Fibroblast of pulmonary artery (primary cell): ENCODE measurements around the gene KIAA2012.

Experiments
- DNase-seq: peaks from one replicate; pipeline ENCODE4 v3.0.0-alpha.2; 2010; ENCODE audit warnings: low read depth
- H3K4me3 ChIP-seq: replicated peaks from 2 replicates; pipeline ENCODE4 v1.5.1; 2011; ENCODE audit warnings: low read depth, mild to moderate bottlenecking, control low read depth, low read length, moderate library complexity
- CTCF ChIP-seq: IDR thresholded peaks from 2 replicates; pipeline ENCODE4 v1.5.1; 2011; ENCODE audit warnings: mild to moderate bottlenecking, control low read depth, low read length, inconsistent platforms; ENCODE audit errors: missing control alignments

The KIAA2012 gene

GRCh38 chr2:202185156-202185555 is 112.1 kb downstream of the KIAA2012 start:
- DNase-seq = no peak
- TF ChIP-seq CTCF = no peak
- H3K4me3 ChIP-seq = no peak overlapping the region

GRCh38 chr2:202186641-202187202 is 113.7 kb downstream of the KIAA2012 start:
- DNase-seq = no peak
- no peak for TF ChIP-seq CTCF
- H3K4me3 ChIP-seq = no peak overlapping the region

GRCh38 chr2:202187570-202187969 is 114.5 kb downstream of the KIAA2012 start:
- DNase-seq = no peak
- no peak for TF ChIP-seq CTCF
- H3K4me3 ChIP-seq = no peak overlapping the region

- no peak for DNase-seq
- no peak overlapping the region for H3K4me3 ChIP-seq
- no peak for TF ChIP-seq CTCF
Measured at GRCh38 chr2:202193305-202193704, 120.2 kb downstream of the KIAA2012 start.

GRCh38 chr2:202193881-202194353 is 120.9 kb downstream of the KIAA2012 start:
- H3K4me3 ChIP-seq = no peak overlapping the region
- no peak for DNase-seq
- TF ChIP-seq CTCF = no peak

GRCh38 chr2:202194418-202194817 is 121.4 kb downstream of the KIAA2012 start:
- no peak for DNase-seq
- no peak overlapping the region for H3K4me3 ChIP-seq
- TF ChIP-seq CTCF = no peak

- no peak for DNase-seq
Measured at GRCh38 chr2:202196727-202197126, 123.7 kb downstream of the KIAA2012 start.

More at GRCh38 chr2:202196727-202197126, 123.7 kb downstream of the KIAA2012 start:
- no peak for TF ChIP-seq CTCF
- H3K4me3 ChIP-seq = no peak overlapping the region
